Stimulated activated CD8-positive, alpha-beta memory T cell treated with anti-CD3 and anti-CD28 coated beads, Interleukin-7, amount 100 ng/mL, for 48 hours (primary cell): ENCODE data around the gene ADK.
"Not testable (repeated sequence)": the region's sequence is repeated elsewhere in the genome, so short reads cannot be mapped to it uniquely, and the experiment has no call there.

Source experiments
- DNase-seq, 2 donors: peaks; one replicate each; pipeline ENCODE4 v3.0.0-alpha.2; 2020; ENCODE audit warnings: low read depth in 1 of 2; ENCODE audit errors: extremely low read depth in 1 of 2

The ADK gene

DNA sequence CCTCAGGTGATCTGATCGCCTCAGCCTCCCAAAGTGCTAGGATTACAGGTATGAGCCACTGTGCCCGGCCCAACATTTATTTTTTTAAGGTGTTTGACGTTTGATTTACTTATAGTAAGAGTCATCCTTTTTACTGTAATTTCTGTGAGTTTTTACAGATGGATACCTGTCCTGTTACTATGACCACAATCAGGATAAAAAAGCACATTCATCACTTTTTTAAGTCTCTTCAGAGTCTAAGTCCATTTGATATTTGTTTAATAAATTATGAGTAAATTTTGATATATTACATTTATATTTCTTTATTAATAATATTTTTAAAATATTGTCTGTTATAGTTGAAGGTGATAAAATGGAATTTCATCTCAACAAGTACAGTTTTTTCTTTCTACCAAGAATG, 374.9 kb downstream of the ADK start:
- no peak for DNase-seq

GRCh38 chr10:74527611-74528010, 376.6 kb downstream of the ADK start:
- not testable (repeated sequence) for DNase-seq

DNA sequence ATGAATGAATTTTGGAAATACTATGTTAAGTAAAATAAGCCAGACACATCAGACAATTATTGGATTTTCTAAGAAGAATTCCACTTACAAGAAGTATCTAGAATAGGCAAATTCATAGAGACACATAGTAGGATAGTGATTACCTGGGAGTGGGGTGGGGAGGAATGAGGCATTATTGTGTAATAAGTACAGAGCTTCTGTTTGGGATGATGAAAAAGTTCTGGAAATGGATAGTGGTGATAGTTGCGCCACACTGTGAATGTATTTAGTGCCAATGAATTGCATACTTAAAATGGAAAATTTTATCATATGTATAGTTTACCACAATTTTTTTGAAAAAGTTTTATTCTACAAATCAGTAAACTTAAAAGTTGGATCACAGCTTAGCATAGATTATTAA, 378.2 kb downstream of the ADK start:
- DNase-seq: no peak

GRCh38 chr10:74530981-74531380, 380.0 kb downstream of the ADK start:
- DNase-seq: no peak

DNA sequence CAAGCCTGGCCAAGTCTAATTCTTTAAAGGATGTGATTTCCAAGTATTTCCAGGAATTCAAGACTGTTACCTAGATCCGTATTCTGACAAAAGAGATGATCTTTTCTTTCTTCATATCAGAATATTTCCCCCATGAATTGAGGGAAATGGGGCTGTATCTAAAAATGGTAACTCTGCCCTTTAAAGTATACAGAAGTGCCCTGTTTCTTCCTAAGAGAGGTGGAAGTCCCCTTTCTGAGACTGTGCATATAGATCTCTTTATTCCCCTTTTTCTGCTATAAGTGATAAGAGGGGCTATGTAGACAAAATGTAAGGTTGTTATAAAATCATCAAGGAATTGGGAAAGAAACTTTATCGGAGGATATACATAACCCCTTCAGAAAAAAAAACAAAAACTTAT, 388.3 kb downstream of the ADK start:
- no peak for DNase-seq

GRCh38 chr10:74541375-74541774, 390.4 kb downstream of the ADK start:
- DNase-seq: no peak

- no peak for DNase-seq
Measured at GRCh38 chr10:74542077-74542476, 391.1 kb downstream of the ADK start.

GRCh38 chr10:74543276-74543675, 392.3 kb downstream of the ADK start:
- DNase-seq: no peak

GRCh38 chr10:74544106-74544505, 393.1 kb downstream of the ADK start:
- no peak for DNase-seq

DNA sequence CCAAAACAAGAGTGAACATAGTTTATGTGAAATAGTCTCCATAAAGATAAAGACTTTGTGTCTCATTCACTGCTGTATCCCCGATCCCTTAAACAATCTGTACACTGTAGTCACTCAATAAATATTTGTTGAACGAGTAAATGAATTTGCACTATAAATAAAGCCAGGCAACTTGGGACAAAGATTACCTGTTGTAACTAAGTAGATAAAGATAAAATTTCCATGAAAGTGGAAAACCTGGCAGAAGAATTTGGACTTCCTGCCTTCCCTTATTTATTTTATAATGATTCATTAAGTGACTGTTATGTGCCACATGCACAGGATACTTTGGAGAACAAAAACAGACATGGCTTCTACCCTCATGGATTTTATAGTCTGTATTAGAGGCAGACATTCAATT, 397.7 kb downstream of the ADK start:
- DNase-seq: no peak

- no peak for DNase-seq
Measured at GRCh38 chr10:74556072-74556705, 405.2 kb downstream of the ADK start.

- no peak for DNase-seq
Measured at GRCh38 chr10:74557098-74557497, 406.1 kb downstream of the ADK start.

- no peak for DNase-seq
Measured at GRCh38 chr10:74558403-74558802, 407.4 kb downstream of the ADK start.

GRCh38 chr10:74558897-74559296, 407.9 kb downstream of the ADK start:
- DNase-seq: no peak

GRCh38 chr10:74568896-74569295, 417.9 kb downstream of the ADK start:
- DNase-seq: not testable (repeated sequence)

- not testable (repeated sequence) for DNase-seq
Measured at GRCh38 chr10:74573497-74573896, 422.5 kb downstream of the ADK start.

GRCh38 chr10:74575191-74575720, 424.2 kb downstream of the ADK start:
- DNase-seq: no peak

DNA sequence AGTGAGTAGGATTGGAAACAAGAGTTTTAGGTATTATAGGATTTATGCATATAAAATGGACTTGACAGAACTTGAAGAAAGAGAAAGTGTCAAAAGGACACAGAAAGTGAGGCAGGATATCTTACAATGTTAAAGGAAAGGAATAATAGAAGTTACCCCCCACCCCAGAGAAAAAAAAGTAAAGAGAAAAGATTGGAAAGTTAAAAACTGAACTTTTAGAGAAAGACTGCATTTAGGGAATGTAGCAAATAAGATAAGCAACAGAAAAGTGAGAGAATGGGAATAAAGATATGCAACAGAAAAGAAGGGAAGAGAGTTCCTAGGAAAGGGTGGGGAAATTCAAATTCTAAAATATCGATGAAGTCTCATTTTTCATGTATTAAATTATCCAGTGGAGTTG, 424.9 kb downstream of the ADK start:
- DNase-seq: no peak

DNA sequence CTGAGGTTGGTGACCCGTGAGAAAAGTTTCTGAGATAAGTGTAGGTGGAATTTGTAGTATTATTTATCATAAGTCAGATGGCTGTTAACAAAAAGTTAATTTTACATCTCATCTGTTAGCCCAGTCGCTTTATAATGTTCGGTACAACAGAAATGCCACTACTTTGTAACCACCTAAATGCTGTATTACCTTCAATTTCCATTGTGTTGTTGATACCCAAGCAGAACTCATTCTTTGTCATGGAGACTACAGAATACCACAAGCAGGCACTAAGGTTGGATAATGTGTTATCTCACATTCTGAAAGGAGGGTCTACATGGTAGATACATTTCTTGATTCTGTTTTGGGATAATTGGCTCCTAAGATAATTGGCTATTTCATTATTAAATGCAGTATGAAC, 425.6 kb downstream of the ADK start:
- no peak for DNase-seq

- not testable (repeated sequence) for DNase-seq
Measured at GRCh38 chr10:74580438-74580837, 429.4 kb downstream of the ADK start.

GRCh38 chr10:74582566-74582965, 431.5 kb downstream of the ADK start:
- DNase-seq: no peak

- peak in 1 of 2 donors; percentile 33 for DNase-seq
Measured at GRCh38 chr10:74585231-74586087, 434.4 kb downstream of the ADK start.
